Esophagus squamous epithelium (tissue), 4 donors: Measurements from ENCODE around the gene KRTAP17-1.
"Not testable (repeated sequence)": the region's sequence is repeated elsewhere in the genome, so short reads cannot be mapped to it uniquely, and the experiment has no call there.

Experiments
- CTCF ChIP-seq, 6 experiments: fragments of 450-650 bp in 4 of 6; fragments of 200-600 bp in 2 of 6; sonication (generic) in 2 of 6; IDR thresholded peaks; one replicate each; pipeline ENCODE4 v1.5.1; 2016 to 2019; ENCODE audit warnings: antibody characterized with exemption in 6 of 6, mild to moderate bottlenecking in 4 of 6, moderate library complexity in 4 of 6
- POLR2A ChIP-seq, 4 donors: fragments of 450-650 bp; IDR thresholded peaks; one replicate each; pipeline ENCODE4 v1.6.1; 2017; ENCODE audit warnings: antibody characterized with exemption in 4 of 4, mild to moderate bottlenecking in 4 of 4, moderate library complexity in 3 of 4

- TF ChIP-seq CTCF, POLR2A (IDR thresholded peaks at IDR 0.05): not testable (repeated sequence)
Measured at GRCh38 chr17:41275648-41276190, 39.8 kb downstream of the KRTAP17-1 start, which contains the start of gene KRTAP9-7.
